HUES64 (cell line): ENCODE measurements around the gene AK9.
"Not testable (repeated sequence)": the region's sequence is repeated elsewhere in the genome, so short reads cannot be mapped to it uniquely, and the experiment has no call there.

Experiments used
- H3K27ac ChIP-seq: 2 replicates; pipeline ENCODE4 v1.7.0; 2013; ENCODE audit warnings: low read depth, low read length, inconsistent platforms
- H3K27me3 ChIP-seq: 2 replicates; pipeline ENCODE4 v1.6.1; 2013; ENCODE audit warnings: mild to moderate bottlenecking, low read length; ENCODE audit not compliant: insufficient read depth
- H3K36me3 ChIP-seq: 2 replicates; pipeline ENCODE4 v1.6.1; 2013; ENCODE audit warnings: mild to moderate bottlenecking, low read length; ENCODE audit not compliant: insufficient read depth
- H3K4me1 ChIP-seq: 2 replicates; pipeline ENCODE4 v1.6.1; 2013; ENCODE audit warnings: mild to moderate bottlenecking, low read length, moderate library complexity; ENCODE audit not compliant: insufficient read depth
- H3K4me3 ChIP-seq: 2 replicates; pipeline ENCODE4 v1.5.1; 2013; ENCODE audit warnings: mild to moderate bottlenecking, low read length, moderate library complexity
- H3K9ac ChIP-seq: 2 replicates; pipeline ENCODE4 v1.6.1; 2013; ENCODE audit warnings: mild to moderate bottlenecking, low read depth, low read length
- H3K9me3 ChIP-seq: 2 replicates; pipeline ENCODE4 v1.6.1; 2013; ENCODE audit warnings: low read depth, low read length; ENCODE audit not compliant: insufficient read depth
- WGBS: fragments of 150-250, 120-280 bp; methylation state at CpG from one replicate; pipeline ENCODE4 v1.1.7; 2013; ENCODE audit warnings: missing lambda C conversion rate; 5-methylcytosine and 5-hydroxymethylcytosine counted together

Gene AK9

DNA sequence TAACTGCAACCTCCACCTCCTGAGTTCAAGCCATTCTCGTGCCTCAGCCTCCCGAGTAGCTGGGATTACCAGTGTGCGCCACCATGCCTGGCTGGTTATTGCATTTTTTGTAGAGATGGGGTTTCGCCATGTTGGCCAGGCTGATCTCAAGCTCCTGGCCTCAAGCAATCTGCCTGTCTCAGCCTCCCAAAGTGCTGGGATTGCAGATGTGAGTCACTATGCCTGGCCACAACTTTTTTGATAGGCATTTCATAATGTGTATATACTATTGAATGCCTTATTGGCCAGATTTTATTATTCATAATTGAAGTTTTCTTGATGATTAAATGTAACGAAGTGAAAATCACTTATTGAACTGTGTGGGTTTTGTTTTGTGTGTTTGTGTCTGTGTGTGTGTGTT is 28.0 kb upstream of the AK9 start:
- no peaks in the 10 kb centered on the region for H3K27me3 ChIP-seq
- WGBS, result 93% methylated on average over 5 of the region's 5 CpGs
- no peaks in the 10 kb centered on the region for H3K9me3 ChIP-seq
- H3K4me1 ChIP-seq, result no peaks in the 10 kb centered on the region
- no peak overlapping the region for H3K9ac ChIP-seq
- no peak overlapping the region for H3K4me3 ChIP-seq
- H3K36me3 ChIP-seq, result peaks cover 2% of the 10 kb centered on the region; the same call in 1 of the 2 replicates
- H3K27ac ChIP-seq, result no peak overlapping the region

DNA sequence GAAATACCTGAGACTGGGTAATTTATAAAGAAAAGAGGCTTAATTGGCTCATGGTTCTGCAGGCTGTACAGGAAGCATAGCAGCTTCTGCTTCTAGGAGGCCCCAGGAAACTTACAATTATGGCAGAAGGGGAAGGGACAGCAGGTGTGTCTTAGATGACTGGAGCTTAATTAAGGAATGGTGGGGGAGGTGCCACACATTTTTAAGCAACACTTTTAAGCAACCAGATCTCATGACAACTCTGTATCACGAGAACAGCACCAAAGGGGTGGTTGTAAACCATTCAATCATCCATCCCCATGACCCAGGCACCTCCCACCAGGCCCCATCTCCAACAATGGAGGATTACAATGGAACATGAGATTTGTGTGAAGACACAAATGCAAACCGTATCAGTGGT is 27.0 kb upstream of the AK9 start:
- H3K27ac ChIP-seq, result no peak overlapping the region
- H3K27me3 ChIP-seq, result no peaks in the 10 kb centered on the region
- no peaks in the 10 kb centered on the region for H3K4me1 ChIP-seq
- H3K9ac ChIP-seq, result no peak overlapping the region
- WGBS, result 89% methylated on average over 2 of the region's 2 CpGs
- no peaks in the 10 kb centered on the region for H3K9me3 ChIP-seq
- no peaks in the 10 kb centered on the region; the same call in 1 of the 2 replicates for H3K36me3 ChIP-seq
- H3K4me3 ChIP-seq, result no peak overlapping the region

DNA sequence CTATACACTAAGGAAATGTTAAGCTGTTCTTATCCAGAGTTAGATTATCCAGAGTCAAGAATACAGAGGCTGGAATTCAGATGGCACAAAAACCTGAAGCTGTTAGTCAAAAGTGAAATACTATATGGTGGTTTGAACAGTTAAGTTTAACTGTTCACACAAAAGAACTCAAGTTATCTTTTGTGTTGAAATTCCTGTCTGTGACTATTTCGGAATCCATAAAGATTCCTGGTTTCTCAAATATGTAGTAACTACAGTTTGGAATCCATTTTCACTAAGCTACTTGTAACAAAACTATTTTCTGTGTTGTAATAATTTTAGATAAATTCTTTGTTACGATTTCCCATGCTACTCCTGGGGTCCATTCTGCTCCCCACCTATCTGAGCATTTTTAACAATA is 24.6 kb upstream of the AK9 start:
- Histone ChIP-seq H3K27me3 (no peaks in the 10 kb centered on the region), H3K4me3 (no peak overlapping the region), H3K27ac (no peak overlapping the region), H3K36me3 (no peaks in the 10 kb centered on the region; the same call in 1 of the 2 replicates), H3K9ac (no peak overlapping the region), H3K9me3 (no peaks in the 10 kb centered on the region), H3K4me1 (no peaks in the 10 kb centered on the region)
- 100% methylated on average over 1 of the region's 2 CpGs for WGBS

DNA sequence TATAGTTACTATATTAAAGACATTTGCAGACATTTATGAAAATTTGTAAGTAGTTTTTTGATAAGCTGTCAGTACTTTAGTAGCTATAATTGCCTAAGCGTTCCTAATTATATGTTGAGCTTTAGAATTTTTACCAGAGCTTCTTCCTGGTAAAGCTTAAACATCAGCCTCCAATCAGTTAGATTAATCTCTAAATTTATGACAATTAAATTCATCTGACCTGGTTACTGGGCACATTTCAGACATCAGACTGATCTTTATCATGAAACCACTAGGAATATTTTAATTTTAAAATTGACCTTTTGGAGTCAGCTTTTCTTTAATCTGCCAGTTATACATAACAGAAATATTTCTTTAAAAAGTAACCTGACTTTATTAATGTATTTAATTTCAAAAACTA is 23.6 kb upstream of the AK9 start:
- 88% methylated on average over 1 of the region's 1 CpG for WGBS
- Histone ChIP-seq H3K4me3 (no peak overlapping the region), H3K36me3 (no peaks in the 10 kb centered on the region; the same call in 1 of the 2 replicates), H3K27ac (no peak overlapping the region), H3K9me3 (no peaks in the 10 kb centered on the region), H3K4me1 (no peaks in the 10 kb centered on the region), H3K9ac (no peak overlapping the region), H3K27me3 (no peaks in the 10 kb centered on the region)

DNA sequence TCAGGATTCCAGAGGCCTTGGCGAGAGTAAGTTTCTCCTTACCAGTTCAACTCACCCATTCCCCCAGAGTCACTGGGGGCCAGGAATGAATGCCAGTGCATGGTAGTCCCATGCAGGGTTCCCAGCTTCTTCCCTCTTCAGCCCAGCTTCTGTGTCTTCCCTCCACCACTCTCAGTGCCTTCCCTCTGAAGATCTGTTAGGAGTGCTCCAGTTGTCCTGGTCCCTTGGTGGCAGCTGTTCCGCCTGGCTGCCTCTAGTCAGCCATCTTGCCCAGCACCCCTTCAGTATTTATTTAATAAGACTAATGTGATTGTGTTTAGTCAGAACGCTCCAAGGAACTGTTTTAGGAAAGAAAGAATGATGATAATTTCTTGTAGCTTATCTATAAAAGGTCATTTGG is 23.2 kb upstream of the AK9 start:
- H3K9me3 ChIP-seq, result no peaks in the 10 kb centered on the region
- H3K27me3 ChIP-seq, result no peaks in the 10 kb centered on the region
- H3K36me3 ChIP-seq, result no peaks in the 10 kb centered on the region; the same call in 1 of the 2 replicates
- no peak overlapping the region for H3K4me3 ChIP-seq
- H3K9ac ChIP-seq, result no peak overlapping the region
- H3K4me1 ChIP-seq, result no peaks in the 10 kb centered on the region
- 84% methylated on average over 3 of the region's 3 CpGs for WGBS
- H3K27ac ChIP-seq, result no peak overlapping the region

DNA sequence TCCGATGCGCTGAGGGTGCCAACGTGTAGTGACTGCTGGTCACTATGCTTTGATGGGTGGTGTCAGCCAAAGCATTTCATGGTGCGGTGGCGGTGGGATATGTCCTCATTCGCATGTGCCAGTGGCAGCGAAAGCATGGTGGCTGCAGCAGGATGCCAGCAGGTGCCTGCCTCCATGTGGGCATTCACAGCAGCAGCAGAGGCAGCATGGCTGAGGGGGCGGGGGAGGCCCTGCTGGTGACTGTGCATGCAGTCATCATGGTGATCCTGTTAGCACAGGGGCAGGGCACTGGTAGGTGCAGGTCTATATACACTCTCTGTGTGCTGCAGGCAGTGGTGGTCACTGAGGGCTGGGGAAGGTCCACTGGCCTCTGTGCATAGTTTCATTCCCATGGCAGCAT is 22.1 kb upstream of the AK9 start:
- H3K27me3 ChIP-seq, result no peaks in the 10 kb centered on the region
- H3K27ac ChIP-seq, result no peak overlapping the region
- H3K9me3 ChIP-seq, result 0 out of 2 replicates have a peak, but pooled peaks cover under 1% of the 10 kb centered on the region
- no peaks in the 10 kb centered on the region for H3K4me1 ChIP-seq
- WGBS, result 96% methylated on average over 8 of the region's 8 CpGs
- H3K4me3 ChIP-seq, result no peak overlapping the region
- H3K36me3 ChIP-seq, result no peaks in the 10 kb centered on the region; the same call in 1 of the 2 replicates
- H3K9ac ChIP-seq, result no peak overlapping the region

DNA sequence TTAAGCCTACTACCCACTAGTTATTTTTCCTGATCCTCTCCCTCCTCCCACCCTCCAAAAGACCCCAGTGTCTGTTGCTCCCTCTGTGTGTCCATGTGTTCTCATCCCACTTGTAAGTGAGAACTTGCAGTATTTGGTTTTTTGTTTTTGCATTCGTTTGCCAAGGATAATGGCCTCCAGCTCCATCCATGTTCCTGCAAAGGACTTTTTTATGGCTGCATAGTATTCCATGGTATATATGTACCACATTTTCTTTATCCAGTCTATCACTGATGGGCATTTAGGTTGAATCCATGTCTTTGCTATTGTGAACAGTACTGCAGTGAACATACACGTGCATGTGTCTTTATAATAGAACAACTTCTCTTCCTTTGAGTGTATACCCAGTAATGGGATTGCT is 17.1 kb upstream of the AK9 start:
- H3K4me3 ChIP-seq, H3K4me1 ChIP-seq, H3K27ac ChIP-seq, H3K9ac ChIP-seq, H3K36me3 ChIP-seq, H3K9me3 ChIP-seq, H3K27me3 ChIP-seq: not testable (repeated sequence)
- 100% methylated on average over 2 of the region's 2 CpGs for WGBS

DNA sequence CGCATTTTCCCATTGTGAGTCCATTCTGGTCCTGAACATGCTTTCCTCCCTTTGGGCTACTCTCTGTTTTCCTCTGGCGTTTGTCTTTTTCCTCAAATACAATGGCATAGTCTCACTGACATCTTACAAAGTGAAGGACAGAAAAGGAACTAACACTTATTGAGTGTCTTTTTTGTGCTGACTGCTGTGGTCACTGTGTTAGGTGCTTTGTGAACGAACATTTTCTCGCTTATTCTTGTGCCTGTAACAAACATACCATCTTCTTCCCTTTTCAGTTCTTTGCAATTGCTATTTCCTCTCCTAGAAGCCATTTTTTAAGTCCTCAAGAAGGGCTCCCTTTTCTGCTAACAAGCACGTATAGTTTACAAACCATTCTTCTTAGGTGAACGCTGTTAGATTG is 15.5 kb upstream of the AK9 start:
- Histone ChIP-seq H3K4me1 (peaks cover 7% of the 10 kb centered on the region; the same call in 1 of the 2 replicates), H3K27ac (no peak overlapping the region), H3K27me3 (no peaks in the 10 kb centered on the region), H3K9ac (no peak overlapping the region), H3K36me3 (no peaks in the 10 kb centered on the region), H3K9me3 (0 out of 2 replicates have a peak, but pooled peaks cover 2% of the 10 kb centered on the region), H3K4me3 (no peak overlapping the region)
- 94% methylated on average over 5 of the region's 6 CpGs for WGBS

DNA sequence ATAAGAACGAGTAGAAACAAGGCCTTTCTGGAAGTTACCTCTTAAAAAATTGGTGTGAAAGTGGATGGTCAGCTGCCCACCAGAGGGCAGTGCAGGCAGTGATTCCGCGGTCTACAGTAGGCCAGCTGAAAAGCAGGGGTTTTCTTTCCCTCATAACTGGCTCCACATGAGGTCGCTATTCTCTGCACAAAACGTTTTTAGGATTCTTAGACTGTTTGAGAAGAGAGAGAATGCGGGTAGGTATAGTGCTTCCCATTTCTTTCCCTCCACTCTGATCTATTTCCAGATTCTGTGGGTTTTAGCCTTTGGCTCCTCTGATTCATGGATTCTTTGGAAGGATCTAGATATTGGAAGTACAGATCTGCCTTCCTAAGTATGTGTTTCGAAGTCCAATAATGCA is 14.3 kb upstream of the AK9 start:
- Histone ChIP-seq H3K9ac (no peak overlapping the region), H3K36me3 (no peaks in the 10 kb centered on the region), H3K4me1 (peaks cover 14% of the 10 kb centered on the region; the same call in 1 of the 2 replicates), H3K9me3 (0 out of 2 replicates have a peak, but pooled peaks cover 2% of the 10 kb centered on the region), H3K4me3 (no peak overlapping the region), H3K27me3 (no peaks in the 10 kb centered on the region), H3K27ac (no peak overlapping the region)
- 24% methylated on average over 6 of the region's 7 CpGs for WGBS

DNA sequence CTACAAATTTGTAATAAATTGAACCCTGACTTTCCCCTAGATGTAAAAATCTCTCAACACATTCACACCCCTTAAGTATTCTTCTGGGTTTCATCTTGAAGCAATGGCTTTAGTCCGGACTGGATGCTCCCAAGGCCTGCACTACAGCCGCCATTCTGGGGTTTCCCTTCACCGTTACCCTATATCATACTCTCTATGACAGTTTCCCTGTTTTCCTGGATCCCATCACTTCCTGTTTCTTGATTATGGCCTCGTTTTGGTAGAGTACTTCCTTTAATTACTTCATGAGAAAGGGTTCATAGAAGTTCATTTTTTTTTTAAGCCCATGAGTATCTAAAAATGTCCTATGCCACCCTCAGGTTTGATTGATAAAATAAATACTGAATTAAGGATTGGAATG is 11.8 kb upstream of the AK9 start:
- no peaks in the 10 kb centered on the region for H3K27me3 ChIP-seq
- H3K9me3 ChIP-seq, result no peaks in the 10 kb centered on the region
- H3K9ac ChIP-seq, result no peak overlapping the region
- no peaks in the 10 kb centered on the region for H3K36me3 ChIP-seq
- H3K4me3 ChIP-seq, result no peak overlapping the region
- H3K27ac ChIP-seq, result no peak overlapping the region
- peaks cover 14% of the 10 kb centered on the region; the same call in 1 of the 2 replicates for H3K4me1 ChIP-seq
- WGBS, result 90% methylated on average over 4 of the region's 4 CpGs

DNA sequence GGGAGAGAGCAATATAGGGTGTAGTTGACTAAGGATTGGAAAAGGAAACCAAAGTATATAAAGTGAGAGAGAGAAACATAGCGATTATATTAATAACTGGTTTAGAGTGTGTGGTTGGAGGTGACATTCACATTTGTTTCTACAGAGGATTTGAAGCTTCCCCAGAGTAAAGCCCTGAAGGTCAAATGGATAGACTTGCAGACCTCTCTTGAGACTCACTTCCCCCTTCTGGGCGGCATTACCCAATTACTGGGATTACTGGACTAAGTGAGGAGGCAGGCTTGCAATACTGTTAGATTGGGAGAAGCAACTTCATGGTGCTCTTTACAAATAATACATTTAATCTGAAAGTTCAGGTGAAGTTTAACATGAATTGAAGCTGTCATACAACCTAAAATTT is 10.8 kb upstream of the AK9 start:
- H3K27me3 ChIP-seq, result no peaks in the 10 kb centered on the region
- peaks cover 14% of the 10 kb centered on the region; the same call in 1 of the 2 replicates for H3K4me1 ChIP-seq
- H3K4me3 ChIP-seq, result no peak overlapping the region
- no peak overlapping the region for H3K9ac ChIP-seq
- no peaks in the 10 kb centered on the region for H3K36me3 ChIP-seq
- 86% methylated on average over 1 of the region's 2 CpGs for WGBS
- no peaks in the 10 kb centered on the region for H3K9me3 ChIP-seq
- no peak overlapping the region for H3K27ac ChIP-seq

DNA sequence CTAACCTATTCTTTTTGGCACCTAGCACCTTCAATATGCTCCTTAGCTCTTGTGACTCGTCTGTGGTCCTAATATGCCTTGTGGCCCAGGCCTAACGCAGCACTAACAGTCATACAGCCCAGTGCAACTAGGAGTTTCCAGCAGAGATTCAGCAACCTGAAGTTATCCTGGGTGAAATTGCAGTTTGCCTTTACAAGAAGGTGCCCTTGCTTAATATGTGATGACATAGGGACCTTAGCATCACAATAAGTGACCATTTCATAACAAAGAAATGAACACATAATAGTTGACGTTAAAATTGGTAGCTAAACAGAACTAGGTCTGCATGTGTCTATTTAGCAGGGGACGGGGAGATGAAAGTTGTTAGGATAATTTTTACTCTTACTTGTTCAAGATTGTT is 10.2 kb upstream of the AK9 start:
- peaks cover 14% of the 10 kb centered on the region; the same call in 1 of the 2 replicates for H3K4me1 ChIP-seq

More for the DNA sequence above, 10.2 kb upstream of the AK9 start:
- Histone ChIP-seq H3K4me3 (no peak overlapping the region), H3K27me3 (no peaks in the 10 kb centered on the region), H3K9me3 (peaks cover 4% of the 10 kb centered on the region; the same call in 1 of the 2 replicates), H3K9ac (no peak overlapping the region), H3K36me3 (peaks cover under 1% of the 10 kb centered on the region; the same call in 1 of the 2 replicates), H3K27ac (no peak overlapping the region)
- WGBS, result 85% methylated on average over 4 of the region's 4 CpGs
